GM19035 (cell line): Measurements from ENCODE around the gene FAF2.

Experiments used
- ATAC-seq: cut with Tn5 transposase; IDR thresholded peaks from one replicate; pipeline ENCODE4 v1.9.1; 2021; ENCODE audit not compliant: unreplicated experiment

Gene FAF2

DNA sequence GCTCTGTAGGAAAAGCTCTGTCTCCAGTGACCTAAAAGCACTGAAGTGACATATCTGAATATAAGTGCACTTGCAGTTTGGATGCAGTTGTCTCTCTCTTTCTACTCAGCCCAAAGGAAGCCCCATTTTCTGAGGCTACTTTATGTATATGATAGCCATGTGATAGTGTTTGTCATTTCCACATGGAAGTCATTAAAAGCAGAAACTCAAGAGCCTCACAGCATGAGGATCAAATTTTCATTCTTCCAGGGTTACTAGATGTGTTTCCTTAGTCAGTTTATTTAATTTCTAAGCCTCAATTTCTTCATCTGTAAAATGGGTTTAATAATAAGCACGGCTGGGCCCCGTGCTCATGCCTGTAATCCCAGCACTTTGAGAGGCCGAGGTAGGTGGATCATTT is 52.3 kb downstream of the FAF2 start:
- no peak for ATAC-seq

- ATAC-seq = no peak
Measured at GRCh38 chr5:176501333-176501732, 53.1 kb downstream of the FAF2 start.

DNA sequence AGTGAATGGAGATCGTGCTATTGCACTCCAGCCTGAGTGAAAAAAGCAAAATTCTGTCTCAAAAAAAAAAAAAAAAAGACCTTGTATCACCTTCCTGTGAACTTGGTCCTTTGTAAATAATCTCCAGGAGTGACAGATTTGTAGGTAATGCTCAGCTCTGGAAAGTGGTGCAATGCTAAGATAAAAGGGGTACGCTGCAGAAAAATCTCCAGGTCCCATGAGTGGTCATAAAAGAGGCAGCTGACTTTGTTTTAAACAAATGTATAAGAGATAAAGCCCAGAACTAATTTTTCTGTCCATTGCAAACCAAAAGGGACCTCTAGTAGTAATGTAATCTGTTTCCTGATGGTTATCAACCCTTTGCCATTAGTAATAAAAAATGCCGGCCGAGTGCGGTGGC is 55.3 kb downstream of the FAF2 start:
- no peak for ATAC-seq

DNA sequence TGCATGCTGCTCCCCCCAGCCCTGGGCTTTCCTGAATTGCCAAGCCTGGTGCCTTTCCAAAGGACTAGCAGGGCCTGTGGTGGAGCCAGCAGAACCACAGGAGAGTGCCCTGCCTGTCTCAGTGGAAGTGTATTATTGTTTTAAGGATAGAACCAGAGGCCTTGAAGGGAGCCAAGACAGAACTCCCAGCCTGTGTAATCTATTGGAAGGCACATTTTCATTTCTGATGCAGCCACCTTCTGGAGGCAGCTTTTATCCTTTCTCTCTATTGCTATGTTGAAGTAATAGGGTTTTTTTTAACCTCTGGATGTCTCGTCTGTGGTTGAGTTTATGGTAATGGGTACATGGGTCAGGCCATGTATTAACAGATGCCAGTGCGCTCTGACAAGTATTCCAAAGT is 59.7 kb downstream of the FAF2 start:
- no peak for ATAC-seq

- no peak for ATAC-seq
Measured at GRCh38 chr5:176508603-176509002, 60.4 kb downstream of the FAF2 start.

DNA sequence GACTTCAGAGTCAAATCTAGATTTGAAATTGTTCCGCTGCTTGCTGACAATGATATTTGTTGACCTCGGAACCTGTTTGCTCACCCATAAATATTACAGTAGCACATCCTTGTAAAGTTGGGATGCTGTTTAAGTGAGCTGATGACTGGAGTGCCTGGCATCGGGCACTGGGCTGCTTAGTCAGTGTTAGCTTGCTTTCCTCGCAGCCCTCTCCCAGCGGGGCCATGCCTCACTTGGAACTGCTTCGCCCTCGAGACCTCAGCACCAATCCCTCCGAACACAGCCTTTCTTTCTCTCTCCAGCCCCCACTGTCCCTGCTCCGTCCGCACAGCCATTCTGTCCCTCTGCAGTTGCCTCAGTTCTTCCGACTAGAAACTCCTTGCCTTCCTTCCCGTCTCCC is 65.6 kb downstream of the FAF2 start:
- no peak for ATAC-seq

DNA sequence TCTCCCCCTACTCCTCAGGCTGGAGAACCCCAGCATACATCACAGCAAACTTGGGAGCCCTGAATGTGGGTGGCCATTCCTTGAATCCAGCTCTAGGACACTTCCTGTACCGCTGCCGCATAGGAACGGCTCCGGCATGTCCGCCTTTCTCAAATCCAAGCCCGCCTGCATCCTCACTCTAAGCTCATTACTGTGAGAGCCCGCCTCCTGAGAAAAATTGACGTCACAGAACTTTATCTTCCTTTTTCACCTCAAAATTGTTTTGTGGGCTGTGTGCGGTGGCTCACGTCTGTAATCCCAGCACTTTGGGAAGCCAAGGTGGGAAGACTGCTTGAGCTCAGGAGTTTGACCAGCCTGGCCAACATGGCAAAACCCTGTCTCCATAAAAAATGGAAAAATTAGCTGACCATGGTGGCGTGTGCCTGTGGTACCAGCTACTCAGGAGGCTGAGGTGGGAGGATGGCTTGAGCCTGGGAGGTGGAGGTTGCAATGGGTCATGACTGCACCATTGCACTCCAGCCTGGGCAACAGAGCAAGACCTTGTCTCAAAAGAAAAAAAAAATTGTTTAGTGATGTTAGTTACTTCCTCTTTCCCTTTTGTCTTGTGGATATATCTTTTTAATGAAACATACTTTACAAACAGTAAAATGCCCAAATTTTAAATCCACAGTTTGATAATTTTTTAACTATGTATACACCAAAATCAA is 66.2 kb downstream of the FAF2 start:
- no peak for ATAC-seq

DNA sequence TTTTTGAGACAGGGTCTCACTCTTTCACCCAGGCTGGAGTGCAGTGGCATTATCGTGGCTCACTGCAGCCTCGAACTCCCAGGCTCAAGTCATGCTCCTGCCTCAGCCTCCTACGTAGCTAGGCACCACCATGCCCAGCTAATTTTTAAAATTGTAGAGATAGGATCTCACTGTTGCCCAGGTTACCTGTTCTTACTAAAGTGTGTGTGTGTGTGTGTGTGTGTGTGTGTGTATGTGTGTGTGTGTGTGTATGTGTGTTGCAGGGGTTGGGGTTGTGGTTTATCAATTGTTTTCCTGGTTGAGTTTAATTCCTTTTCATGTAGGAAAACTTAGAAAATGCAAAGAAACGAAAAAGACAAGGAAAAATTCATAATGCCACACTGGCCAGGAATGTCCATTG is 67.2 kb downstream of the FAF2 start:
- ATAC-seq = no peak

DNA sequence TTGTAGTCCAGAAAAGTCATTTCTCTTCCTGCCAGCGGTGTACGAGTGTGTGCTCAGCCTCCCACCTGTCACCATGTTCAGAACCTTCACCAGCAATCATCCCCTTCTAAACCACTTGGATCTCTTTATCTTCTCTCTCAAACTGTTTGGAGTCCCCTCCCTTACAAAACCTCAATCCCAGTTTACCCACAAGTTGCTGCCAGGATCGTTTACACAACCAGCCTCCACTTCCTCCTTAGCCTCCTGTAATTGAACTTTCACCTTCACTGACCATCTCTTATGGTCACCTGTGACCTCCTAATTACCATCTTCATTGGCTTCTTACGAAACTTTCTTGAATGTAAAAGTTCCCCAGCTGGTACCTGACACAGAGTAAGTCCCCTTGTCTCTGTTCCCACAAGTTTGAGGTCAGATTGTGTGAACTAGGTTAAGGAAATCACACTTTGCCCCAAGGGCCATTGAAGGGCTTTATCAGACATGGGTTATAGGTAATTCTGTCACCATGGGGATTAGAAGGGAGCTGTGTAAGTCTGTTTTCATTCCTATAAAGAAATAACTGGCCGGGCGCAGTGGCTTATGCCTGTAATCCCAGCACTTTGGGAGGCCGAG is 69.0 kb downstream of the FAF2 start:
- no peak for ATAC-seq

- ATAC-seq = no peak
Measured at GRCh38 chr5:176519810-176520720, 71.9 kb downstream of the FAF2 start.

GRCh38 chr5:176521286-176521685 is 73.1 kb downstream of the FAF2 start:
- ATAC-seq = no peak

- no peak for ATAC-seq
Measured at GRCh38 chr5:176521699-176522263, 73.6 kb downstream of the FAF2 start.

DNA sequence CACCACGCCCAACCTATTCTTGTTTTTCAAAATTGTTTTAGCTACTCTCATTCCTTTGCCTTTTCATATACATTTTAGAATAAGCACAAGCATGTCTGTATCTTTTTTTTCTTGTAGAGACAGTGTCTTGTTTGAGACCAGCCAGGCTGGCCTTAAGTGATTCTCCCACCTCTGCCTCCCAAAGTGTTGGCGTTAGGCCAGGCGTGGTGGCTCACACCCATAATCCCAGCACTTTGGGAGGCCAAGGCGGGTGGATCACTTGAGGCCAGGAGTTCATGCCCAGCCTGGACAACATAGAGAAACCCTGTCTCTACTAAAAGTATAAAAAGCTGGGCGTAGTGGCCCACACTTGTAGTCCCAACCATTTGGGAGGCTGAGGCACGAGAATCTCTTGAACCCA is 76.0 kb downstream of the FAF2 start:
- ATAC-seq = no peak

DNA sequence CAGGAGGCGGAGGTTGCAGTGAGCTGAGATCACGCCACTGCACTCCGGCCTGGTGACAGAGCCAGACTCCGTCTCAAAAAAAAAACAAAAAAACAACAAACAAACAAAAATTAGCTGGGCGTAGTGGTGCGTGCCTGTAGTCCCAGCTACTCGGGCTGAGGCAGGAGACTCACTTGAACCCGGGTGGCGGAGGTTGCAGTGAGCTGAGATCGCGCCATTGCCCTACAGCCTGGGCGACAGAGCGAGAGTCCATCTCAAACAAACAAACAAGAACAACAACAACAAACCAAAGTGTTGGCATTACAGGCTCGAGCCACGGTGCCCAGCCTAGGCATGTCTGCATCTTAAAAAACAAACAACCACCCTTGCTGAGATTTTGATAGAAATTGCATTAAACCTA is 76.8 kb downstream of the FAF2 start:
- ATAC-seq = no peak

DNA sequence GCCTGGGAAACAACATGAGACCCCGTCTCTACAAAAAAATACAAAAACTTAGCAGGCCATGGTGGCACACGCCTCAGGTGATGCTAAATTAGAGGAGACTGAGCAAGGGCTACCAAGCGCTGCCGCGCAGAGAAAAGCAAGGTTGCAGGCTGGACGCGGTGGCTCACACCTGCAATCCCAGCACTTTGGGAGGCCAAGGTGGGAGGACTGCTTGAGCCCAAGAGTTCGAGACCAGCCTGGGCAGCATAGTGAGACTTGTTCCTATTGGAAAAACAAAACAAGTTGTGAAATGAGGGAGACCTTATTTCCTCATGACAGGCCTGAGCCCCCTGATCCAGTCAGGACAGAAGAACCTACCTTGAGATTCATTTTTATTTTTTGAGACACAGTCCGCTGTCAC is 77.5 kb downstream of the FAF2 start:
- ATAC-seq = no peak

- ATAC-seq = no peak
Measured at GRCh38 chr5:176526462-176526861, 78.3 kb downstream of the FAF2 start.

- ATAC-seq = no peak
Measured at GRCh38 chr5:176527246-176528222, 79.3 kb downstream of the FAF2 start.

GRCh38 chr5:176528301-176528700 is 80.1 kb downstream of the FAF2 start:
- ATAC-seq = no peak

- ATAC-seq = no peak
Measured at GRCh38 chr5:176528761-176529115, 80.6 kb downstream of the FAF2 start.

- no peak for ATAC-seq
Measured at GRCh38 chr5:176529116-176529740, 81.0 kb downstream of the FAF2 start.
